Left forelimb (tissue), 1 donor: ENCODE data around the gene PPP2R5B.

Source experiments
- DNase-seq: peaks from one replicate; pipeline ENCODE4 v3.0.0-alpha.2; 2018; ENCODE audit warnings: low spot score

Gene PPP2R5B

DNA sequence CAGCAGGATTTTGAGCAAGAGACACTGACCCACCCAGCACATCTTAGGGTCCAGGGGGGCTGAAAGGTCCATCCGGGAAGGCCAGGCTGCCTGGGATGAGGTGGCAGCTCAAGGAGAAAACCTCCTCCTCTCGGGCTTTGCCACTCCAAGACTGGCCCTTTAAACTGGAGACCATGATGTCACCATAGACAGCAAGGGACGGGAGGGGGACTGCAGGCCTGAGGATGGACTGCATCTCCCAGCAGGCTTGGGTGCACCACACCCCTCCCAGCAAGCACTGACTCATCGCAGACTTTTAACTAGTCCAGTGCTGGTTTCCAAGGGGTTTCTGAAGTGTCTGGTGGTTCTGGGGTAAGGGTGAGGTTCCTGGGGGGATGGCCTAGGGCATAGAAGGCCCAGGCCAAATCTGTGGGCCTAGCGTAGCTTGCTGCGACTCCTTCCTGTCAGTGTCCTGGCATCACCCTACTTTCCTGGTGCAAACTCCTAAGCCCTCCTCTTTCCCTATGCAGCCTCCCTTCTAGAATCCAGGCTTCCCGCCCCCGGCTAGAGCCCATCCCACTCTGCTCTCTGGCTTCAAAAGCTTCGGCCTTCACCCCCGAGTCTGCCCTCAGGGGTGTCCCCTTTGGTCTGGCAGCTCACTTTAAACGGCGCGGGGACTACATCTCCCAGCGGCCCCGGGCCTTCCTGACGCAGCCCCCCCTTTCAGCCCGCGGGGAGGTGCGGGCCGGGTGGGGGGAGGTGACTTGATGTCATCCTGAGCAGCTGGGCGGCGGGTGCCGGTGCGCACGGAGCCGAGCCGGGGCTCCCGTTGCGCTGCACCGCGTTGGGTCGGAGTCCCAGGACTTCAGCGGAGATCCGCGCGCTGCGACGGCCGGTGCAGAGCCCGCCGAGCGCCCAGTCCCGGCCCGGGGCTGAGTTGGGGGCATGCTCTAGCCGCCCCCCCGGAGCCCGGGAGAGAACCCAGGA is at the start of gene PPP2R5B:
Gene PPP2R5B, plus strand, starts transcription at position 746 of the 966 bp plus-strand sequence. CDS start 1,046 bp downstream, outside the sequence.
- peak; percentile 91 for DNase-seq

GRCh38 chr11:64875369-64876228 is 48.9 kb upstream of the PPP2R5B start:
- no peak for DNase-seq

- DNase-seq: no peak
Observed at GRCh38 chr11:64876229-64876750, 48.2 kb upstream of the PPP2R5B start.

DNA sequence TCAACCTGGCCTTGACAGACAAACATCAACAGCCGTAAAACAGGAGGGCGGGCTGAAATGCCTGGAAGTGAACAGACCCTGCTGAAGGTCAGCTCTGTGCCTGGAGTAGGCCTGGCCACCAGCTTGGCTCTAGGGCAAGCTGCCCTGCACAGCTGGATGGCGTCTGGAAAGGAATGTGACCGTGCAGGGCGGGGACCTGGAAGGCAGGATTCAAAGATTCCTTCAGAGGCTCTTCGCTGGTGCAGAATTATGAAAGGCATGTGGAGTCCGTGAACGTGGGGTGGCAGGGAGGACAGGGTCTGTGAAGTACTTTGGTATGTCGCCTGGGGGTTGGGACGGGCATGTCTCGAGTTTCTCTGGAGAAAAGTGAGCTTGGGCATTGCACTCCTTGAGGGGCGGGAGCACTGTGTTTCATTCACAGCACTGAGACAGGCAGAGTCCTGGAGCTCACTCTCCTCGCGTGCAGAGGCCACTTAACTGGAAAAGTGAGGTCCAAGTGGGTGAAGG is 47.6 kb upstream of the PPP2R5B start:
- no peak for DNase-seq

DNA sequence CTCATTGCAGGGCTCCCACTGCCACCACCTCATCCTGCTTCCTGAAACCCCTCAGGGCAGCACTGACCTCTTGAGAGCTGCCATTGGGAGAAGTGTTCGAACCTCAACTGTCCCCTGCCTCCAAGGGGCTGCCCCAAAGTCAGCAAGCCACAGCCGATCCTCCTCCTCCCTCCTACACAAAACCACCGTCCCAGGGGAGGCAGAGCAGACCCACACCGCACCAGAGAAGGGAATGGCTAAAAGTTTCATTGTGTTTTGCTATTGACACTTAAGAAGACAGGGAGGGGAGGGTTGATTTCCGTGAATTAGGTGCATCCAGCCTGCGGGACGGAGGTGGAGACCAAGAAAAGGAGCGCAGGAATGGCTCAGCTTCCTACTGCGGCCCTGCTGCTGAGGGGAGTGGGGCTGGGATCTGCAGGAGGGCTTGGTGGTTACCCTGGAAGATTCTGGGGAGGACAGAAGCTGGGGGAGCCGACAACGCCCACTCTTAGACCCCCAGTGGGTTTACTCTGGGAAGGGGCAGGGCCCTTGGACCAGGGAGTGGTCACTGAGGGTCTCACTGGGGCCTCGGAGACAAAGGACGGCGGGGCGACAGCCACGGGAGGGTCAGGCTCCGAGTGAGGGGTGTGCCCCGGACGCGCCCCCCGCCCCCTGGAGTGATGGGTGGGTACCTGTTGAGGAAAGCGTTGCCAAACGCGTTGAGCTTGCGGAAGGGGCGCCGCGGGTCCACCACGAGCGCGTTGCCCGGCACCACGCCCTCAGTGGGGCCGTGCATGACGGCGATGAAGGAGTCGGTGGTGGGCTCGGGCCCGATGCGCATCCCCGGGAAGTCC is 46.9 kb upstream of the PPP2R5B start:
- DNase-seq: no peak

- DNase-seq: no peak
Observed at GRCh38 chr11:64878223-64878493, 46.3 kb upstream of the PPP2R5B start.

DNA sequence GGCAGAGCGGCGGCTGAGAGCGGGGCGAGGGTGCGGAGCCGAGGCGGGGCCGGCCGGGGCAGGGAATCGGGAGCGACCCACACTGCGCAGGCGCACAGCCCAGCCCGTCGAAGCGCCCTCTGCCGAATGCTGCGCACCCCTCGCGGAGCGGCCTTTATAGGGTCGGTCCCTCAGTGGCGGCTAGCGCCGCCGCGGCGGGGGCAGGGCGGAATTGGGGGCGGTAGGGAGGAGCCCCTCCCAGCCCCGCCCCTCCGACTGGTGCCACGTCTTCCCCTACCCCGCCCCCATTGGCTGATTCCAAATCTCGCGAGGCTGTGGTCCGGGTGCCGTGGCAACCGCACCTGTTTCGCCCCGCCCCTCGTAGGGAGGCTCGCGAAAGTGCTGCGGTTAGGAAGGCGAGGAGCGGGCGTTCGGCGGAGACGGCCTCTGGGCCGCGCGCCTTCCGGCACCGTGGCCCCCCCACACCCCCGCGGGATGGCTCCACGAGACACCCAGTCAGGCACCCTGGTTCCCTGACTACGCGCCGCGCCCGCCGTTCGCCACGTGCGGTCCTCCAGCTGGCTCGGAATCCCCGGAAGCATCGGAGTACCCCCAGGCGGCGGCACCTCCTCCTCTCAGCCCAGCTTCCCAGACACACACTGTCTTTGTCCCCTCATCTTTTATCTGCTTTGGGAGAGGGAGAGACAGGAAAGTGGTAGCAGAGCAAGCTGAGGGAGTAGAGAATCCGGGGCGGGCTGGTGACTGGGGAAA is 45.8 kb upstream of the PPP2R5B start, which contains the start of gene EHD1:
Gene EHD1, minus strand, starts transcription at position 128 of the 750 bp plus-strand sequence. CDS start 157 bp downstream, outside the sequence.
- DNase-seq: peak; percentile 100

- DNase-seq: no peak
Observed at GRCh38 chr11:64879244-64879900, 45.1 kb upstream of the PPP2R5B start.

GRCh38 chr11:64880240-64881001 is 44.1 kb upstream of the PPP2R5B start:
- no peak for DNase-seq

DNA sequence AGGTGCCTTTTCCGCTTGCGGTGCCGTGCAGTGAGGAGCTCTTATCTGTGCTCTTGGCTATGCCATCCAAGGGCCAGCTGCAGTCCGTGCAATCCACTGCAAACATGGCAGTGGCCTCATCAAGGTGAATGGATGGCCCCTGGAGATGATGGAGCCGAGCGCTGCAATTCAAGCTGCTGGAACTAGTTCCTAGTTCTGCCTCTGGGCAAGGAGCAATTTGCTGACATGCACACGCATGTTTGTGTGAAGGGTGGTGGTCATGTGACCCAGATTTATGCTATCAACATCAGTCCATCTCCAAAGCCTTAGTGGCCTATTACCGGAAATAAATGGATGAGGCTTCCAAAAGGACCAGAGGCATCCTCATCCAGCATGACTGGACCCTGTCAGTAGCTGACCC is 43.0 kb upstream of the PPP2R5B start:
- no peak for DNase-seq

DNA sequence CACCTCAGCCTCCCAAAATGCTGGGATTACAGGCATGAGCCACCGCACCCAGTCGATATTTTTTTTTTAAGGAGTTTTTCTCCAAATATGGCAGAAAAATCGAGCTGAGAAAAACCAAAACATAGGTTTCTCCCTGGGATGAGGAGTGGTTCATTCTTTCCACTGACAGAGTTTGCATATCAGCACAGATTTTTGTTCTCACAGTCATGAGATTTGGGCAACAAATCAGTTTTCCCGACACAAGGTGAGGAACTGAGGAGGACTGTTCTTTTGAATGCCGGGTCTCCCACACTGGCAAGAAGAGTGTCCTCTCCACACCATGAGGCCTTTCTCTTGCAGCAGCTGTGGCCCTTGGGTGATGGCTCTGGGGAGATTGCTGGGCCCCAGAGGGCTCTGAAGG is 42.2 kb upstream of the PPP2R5B start:
- no peak for DNase-seq

GRCh38 chr11:64883575-64883974 is 40.9 kb upstream of the PPP2R5B start:
- no peak for DNase-seq

DNA sequence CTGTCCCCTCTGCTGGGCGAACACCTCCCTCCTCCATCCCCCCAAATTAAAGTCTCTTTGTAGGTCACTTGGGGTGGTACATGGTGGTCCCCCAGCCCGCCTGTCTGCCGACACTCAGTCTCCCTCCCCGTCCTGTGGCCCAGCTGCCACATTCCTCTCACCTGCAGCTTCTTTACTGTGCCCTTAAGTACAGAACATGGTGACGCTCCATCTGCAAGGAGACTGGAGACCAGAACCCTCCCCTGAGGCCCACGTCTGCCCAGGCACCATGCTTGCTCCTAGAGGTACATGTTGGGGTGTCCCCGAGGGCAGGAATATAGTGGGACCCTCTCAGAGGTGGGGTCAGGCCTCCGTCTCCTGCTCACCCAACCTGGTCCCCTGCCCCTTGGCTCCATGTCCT is 40.5 kb upstream of the PPP2R5B start:
- DNase-seq: no peak

DNA sequence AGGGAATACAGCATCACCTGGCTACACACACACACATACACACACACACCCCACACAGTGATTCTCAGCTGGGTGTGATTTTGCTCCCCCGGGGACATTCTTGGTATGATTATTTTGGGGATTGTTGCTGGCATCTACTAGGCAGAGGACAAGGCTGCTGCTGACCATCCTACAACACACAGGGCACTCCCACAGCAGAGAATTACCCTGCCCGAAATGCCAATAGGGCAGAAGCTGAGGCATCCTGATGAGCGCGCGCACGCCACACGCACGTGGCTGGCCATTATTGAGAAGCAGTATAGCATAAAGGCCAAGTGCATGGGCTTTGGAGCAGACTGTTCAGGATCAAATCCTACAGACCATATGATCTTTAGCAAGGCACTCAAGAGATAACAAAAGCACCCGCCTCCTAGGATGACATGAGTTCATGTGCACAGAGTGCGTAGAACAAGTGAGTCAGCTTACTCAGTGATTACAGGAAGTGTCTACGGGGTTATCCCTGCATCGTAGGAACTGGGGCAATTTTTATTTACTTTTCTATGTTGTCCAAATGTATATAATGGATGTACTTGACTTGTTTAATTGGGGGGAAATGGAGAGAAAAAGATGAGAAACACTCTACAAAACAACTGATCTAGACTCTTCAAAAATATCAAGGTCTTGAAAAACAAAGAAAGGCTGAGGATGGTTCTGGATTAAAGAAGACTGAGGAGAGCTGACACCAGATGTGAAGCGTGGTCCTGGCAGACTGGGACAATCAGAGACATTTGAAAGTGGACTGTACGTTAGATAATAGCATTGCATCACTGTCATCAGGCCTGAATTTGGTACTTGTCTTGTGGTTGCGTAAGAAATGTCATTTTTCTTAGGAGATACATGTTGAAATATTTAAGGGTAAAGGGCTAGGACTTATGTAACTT is 38.9 kb upstream of the PPP2R5B start:
- no peak for DNase-seq

- no peak for DNase-seq
Observed at GRCh38 chr11:64887234-64887756, 37.2 kb upstream of the PPP2R5B start.

- DNase-seq: peak; percentile 89
Observed at GRCh38 chr11:64887757-64888405, 36.6 kb upstream of the PPP2R5B start.

DNA sequence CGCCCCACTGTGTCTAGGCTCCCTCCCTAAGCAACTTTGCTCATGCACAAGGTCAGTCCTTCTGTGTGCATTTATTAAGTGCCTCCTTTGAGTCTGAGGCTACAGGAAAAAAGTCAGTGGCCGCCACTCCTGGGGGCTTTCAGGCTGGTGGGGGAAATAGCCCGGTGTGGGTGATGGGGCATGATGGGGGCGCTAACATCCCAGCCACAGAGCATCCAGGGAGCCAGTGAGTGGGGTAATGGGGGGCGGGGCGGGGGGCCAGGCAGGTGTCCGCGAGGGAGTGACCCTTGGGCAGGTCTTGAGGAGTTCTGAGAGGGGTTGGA is 36.1 kb upstream of the PPP2R5B start:
- no peak for DNase-seq
